Measurements from ENCODE around the gene MT4. TPM values are rescaled to one million over a fixed set of nuclear protein-coding genes. Genes with fewer than 3 reads are reported as not detected.

Gene MT4
- total RNA-seq, 1 experiment from 2014 or later: not detected

DNA sequence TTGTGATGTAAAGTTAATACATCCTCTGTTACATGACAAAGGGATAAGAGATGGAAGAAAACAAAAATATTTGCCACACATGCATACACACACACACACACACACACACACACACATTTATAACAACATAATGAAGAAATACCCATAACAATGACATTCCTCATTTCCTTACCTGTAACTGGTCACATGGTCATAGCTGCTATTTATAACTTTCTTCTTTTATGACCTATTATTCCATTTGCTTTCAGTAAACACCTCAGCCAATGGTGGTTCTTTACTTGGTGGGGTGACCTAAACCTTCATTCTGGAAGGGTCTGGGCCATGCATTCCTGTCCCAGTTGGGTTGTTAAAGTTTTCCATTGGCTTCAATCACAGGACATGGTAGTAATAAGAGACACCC, 48.8 kb downstream of the MT4 start:
- no peaks in the 10 kb centered on the region for H3K36me3 ChIP-seq (ENCODE audit: low read depth)
- no peaks in the 10 kb centered on the region for H4K20me1 ChIP-seq (ENCODE audit: insufficient read depth)
- H3K9me2 ChIP-seq (ENCODE audit: insufficient read depth): no peaks in the 10 kb centered on the region
- TF ChIP-seq CTCF (conservative IDR thresholded peaks at IDR 0.05) (no peak), EZH2 (IDR thresholded peaks at IDR 0.05; ENCODE audit: low read depth) (no peak)
- H3K4me3 ChIP-seq: no peak overlapping the region
- peaks cover 40% of the 10 kb centered on the region for H3F3A ChIP-seq (ENCODE audit: insufficient read depth, low read depth)
- CTCF ChIA-PET: no interaction called here
- H3K27me3 ChIP-seq (ENCODE audit: insufficient read depth, low read depth): no peaks in the 10 kb centered on the region
- DNase-seq: peak in 1 of 2 experiments; percentile 48
- no peaks in the 10 kb centered on the region for H3K9me3 ChIP-seq (ENCODE audit: insufficient read depth, low read depth)
- POLR2A ChIA-PET (ENCODE audit: unreplicated experiment): no interaction called here
- H3K4me2 ChIP-seq: peak overlapping the region; percentile 55
- BruUV-seq (replicated peaks): no TSS peak
- intact Hi-C loops (cut with micrococcal nuclease; ENCODE audit: unreplicated experiment): no loop called here
- H3K4me1 ChIP-seq (replicated peaks; ENCODE audit: insufficient read depth): peaks cover 72% of the 10 kb centered on the region
- no peaks in the 10 kb centered on the region; the same call in 1 of the 2 replicates for H3K79me2 ChIP-seq (ENCODE audit: low read depth)
- H2AFZ ChIP-seq: no peak overlapping the region
- H3K27ac ChIP-seq: peak overlapping the region; percentile 79

- Histone ChIP-seq H3K79me2 (ENCODE audit: low read depth) (no peaks in the 10 kb centered on the region), H3K9me3 (ENCODE audit: insufficient read depth, low read depth) (no peaks in the 10 kb centered on the region), H2AFZ (no peak overlapping the region), H4K20me1 (ENCODE audit: insufficient read depth) (no peaks in the 10 kb centered on the region), H3K4me3 (no peak overlapping the region), H3K4me2 (peak overlapping the region; percentile 55), H3K9me2 (ENCODE audit: insufficient read depth) (no peaks in the 10 kb centered on the region), H3K27ac (peak overlapping the region; percentile 79), H3K27me3 (ENCODE audit: insufficient read depth, low read depth) (no peaks in the 10 kb centered on the region), H3K4me1 (replicated peaks; ENCODE audit: insufficient read depth) (peaks cover 63% of the 10 kb centered on the region), H3F3A (ENCODE audit: insufficient read depth, low read depth) (peaks cover 35% of the 10 kb centered on the region), H3K36me3 (ENCODE audit: low read depth) (no peaks in the 10 kb centered on the region)
- POLR2A ChIA-PET (ENCODE audit: unreplicated experiment): no interaction called here
- CTCF ChIA-PET: no interaction called here
- intact Hi-C loops (cut with micrococcal nuclease; ENCODE audit: unreplicated experiment): no loop called here
- DNase-seq: peak in 1 of 2 experiments; percentile 94
- no peak for TF ChIP-seq EZH2 (IDR thresholded peaks at IDR 0.05; ENCODE audit: low read depth)
- TF ChIP-seq CTCF (conservative IDR thresholded peaks at IDR 0.05): no peak
- BruUV-seq (replicated peaks): no TSS peak
These were observed 49.7 kb downstream of the MT4 start for GRCh38 chr16:56614549-56614991.

DNA sequence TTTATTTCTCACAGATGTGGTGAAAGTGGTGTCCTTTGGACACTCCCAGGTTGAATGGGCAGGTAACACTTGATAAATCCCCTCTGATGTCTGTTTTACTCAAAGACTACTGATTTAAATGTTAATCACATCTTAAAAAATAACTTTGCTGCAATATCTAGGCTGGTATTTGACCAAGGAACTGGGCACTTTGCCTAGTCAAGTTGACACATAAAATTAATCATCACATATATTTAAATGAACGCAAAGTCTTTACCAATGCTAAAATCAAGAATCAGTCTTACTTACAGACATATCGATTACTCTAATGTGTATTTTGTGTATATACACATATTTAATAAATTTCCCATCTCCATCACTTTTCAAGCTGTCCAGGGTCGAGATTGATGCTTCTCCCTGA, 50.5 kb downstream of the MT4 start:
- CTCF ChIA-PET: interaction anchor here (0.6 to 1.0 kb wide), 2 partner anchors 15 to 24 kb away, joined by 3 to 4 read pairs; no protein-coding TSS in a partner anchor
- Histone ChIP-seq H3K36me3 (ENCODE audit: low read depth) (no peaks in the 10 kb centered on the region), H3F3A (ENCODE audit: insufficient read depth, low read depth) (peaks cover 27% of the 10 kb centered on the region), H3K79me2 (ENCODE audit: low read depth) (no peaks in the 10 kb centered on the region), H3K4me1 (replicated peaks; ENCODE audit: insufficient read depth) (peaks cover 56% of the 10 kb centered on the region), H3K4me2 (peak overlapping the region; percentile 55), H2AFZ (no peak overlapping the region), H3K4me3 (no peak overlapping the region), H3K9me3 (ENCODE audit: insufficient read depth, low read depth) (no peaks in the 10 kb centered on the region), H3K27me3 (ENCODE audit: insufficient read depth, low read depth) (no peaks in the 10 kb centered on the region), H3K27ac (peak overlapping the region; percentile 79), H4K20me1 (ENCODE audit: insufficient read depth) (no peaks in the 10 kb centered on the region), H3K9me2 (ENCODE audit: insufficient read depth) (no peaks in the 10 kb centered on the region)
- intact Hi-C loops (cut with micrococcal nuclease; ENCODE audit: unreplicated experiment): no loop called here
- no TSS peak for BruUV-seq (replicated peaks)
- POLR2A ChIA-PET (ENCODE audit: unreplicated experiment): no interaction called here
- DNase-seq: peak in 1 of 2 experiments; percentile 69
- TF ChIP-seq CTCF (conservative IDR thresholded peaks at IDR 0.05) (no peak), EZH2 (IDR thresholded peaks at IDR 0.05; ENCODE audit: low read depth) (no peak)
